Measurements from ENCODE around the gene SLC9C2.
"Not testable (repeated sequence)": the region's sequence is repeated elsewhere in the genome, so short reads cannot be mapped to it uniquely, and the experiment has no call there.

Gene SLC9C2

DNA sequence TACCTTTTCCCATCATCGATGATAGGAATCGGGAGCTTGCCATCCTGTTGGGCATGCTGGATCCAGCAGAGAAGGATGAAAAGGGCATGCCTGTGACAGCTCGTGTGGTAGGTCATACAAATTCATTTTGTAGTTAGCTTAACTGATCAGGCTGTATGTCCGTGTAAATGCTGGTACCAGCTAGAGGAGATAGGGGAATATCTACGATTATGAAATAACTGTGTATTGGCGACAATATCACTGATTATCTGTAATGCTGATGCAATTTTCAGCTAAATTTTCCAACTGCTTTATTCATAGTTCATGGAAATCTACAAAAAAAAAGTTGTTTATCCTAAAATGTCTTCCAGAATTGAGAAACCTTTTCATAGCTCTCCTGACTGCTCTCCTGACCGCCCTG is 117.5 kb downstream of the SLC9C2 start:
- no peak for DNase-seq (ENCODE audit: low read depth in 2 of 2, low spot score in 1 of 2)

GRCh38 chr1:173484276-173484675 is 118.6 kb downstream of the SLC9C2 start:
- no peak for DNase-seq (ENCODE audit: low read depth in 2 of 2, low spot score in 1 of 2)

DNA sequence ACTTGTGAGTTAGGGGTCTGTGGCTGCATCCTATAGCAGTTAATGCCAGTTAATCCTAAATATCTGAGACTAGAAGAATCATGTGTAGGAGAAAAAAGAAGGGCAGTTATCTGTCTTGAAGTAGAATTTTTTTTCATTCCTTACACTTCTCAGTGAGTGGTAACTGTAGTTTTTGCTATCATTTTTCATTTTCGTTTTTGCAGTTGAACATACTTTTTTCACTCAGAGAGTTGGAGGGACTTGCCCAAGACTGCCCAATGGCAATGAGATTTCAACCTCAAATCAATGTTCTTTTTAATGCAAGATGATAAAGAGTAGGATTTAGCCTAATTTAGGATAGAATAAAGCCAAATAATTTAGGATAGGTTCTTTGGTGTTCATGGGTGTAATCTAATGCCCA is 120.2 kb downstream of the SLC9C2 start:
- DNase-seq (ENCODE audit: low read depth in 2 of 2, low spot score in 1 of 2), result no peak

- DNase-seq (ENCODE audit: low read depth in 2 of 2, low spot score in 1 of 2), result no peak
Measured at GRCh38 chr1:173481195-173481772, 121.6 kb downstream of the SLC9C2 start.

- DNase-seq (ENCODE audit: low read depth in 2 of 2, low spot score in 1 of 2), result no peak
Measured at GRCh38 chr1:173479649-173480048, 123.2 kb downstream of the SLC9C2 start.

DNA sequence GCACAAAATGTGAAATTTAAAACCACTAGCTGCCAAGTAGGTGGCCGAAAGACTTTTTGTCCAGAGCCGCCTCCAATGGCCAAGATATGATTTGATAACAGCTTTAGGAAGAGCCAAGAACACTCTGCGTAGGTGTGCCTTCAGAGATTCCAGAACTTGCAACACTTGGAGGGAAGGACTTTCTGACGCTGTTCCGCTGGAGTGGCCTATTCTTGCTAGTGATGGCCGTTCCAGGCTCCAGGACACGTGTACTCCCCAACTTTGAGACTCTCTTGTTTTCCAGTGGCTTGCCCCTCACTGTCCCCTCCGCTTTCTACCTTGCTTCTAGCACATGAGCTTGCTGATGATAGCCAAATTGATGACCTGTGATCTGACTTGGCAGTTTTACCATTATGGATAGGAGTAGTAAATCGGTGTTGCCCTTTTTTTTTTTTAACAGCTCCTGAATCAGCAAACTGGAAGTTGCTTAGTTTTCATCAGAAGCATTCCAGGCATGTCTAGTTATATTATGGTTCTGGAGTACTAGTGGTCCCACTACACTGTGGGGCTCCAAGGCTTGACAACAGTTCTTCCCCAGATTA is 124.7 kb downstream of the SLC9C2 start:
- DNase-seq (ENCODE audit: low read depth in 2 of 2, low spot score in 1 of 2), result no peak

GRCh38 chr1:173477286-173478093 is 125.4 kb downstream of the SLC9C2 start, which contains the start of gene PRDX6:
Gene PRDX6, plus strand, starts transcription at chr1:173477335. Its CDS starts 63 bp downstream, at chr1:173477398.
- DNase-seq (ENCODE audit: low read depth in 2 of 2, low spot score in 1 of 2), result peak; percentile 72 to 75

DNA sequence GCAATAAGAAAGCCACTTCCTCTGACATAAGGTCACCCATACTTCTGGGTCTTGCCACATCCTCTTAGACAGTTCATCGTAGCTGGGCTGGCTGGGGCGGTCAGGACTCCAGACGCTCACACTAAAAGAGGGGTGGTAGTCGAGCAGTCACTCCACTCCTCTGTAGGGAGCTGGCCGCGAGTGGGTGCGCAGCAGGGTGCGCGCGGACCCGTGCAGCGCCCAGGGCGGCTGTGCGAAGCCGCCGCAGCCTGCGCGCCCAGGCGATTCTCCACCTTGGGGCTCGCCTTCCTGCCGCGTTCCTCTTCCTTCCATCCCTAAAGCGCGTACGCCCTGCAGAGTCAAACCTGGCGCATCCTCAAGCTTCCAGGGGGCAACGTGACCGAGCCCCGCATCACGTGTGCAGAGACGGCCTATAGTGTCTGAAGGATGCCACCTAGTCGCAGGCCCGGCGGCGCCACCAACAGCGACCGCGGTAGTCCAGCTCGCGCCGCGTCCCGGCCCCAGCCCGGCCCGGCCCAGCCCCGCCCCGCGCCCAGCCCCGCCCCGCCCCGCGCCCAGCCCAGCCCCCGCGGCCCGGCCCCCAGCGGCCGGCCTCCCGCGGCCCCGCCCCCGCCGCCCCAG is 126.1 kb downstream of the SLC9C2 start:
- DNase-seq (ENCODE audit: low read depth in 2 of 2, low spot score in 1 of 2), result peak; percentile 41 to 48

GRCh38 chr1:173476197-173476664 is 126.6 kb downstream of the SLC9C2 start:
- DNase-seq (ENCODE audit: low read depth in 2 of 2, low spot score in 1 of 2), result no peak

DNA sequence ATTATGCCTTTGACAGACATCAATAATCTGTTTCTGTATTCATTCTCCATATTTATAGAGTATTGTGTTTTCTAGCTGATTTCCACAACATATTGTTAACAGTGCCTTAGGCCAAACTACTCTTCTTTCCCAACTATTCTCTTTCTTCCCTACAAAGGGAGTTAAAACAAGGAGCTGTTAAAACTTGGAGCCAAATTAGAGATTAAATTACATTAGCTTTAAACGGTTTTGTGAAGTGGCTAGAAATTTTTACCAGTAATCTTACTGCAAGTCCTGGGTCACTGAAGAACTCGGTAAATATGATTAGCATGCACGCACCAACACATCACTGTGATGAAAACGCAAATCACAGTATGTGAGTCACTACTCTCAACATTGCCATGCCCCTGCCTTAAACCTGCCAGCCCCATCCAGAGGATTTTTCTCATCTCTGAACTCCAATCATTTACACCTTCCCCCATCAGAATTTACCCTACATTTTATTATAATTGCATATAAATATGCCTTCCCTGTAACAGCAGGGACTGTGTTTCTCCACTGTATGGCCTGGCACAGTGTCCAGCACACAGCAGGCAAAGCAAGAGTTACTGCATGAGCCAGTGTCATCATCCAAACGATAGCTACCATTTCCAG is 127.2 kb downstream of the SLC9C2 start:
- no peak for DNase-seq (ENCODE audit: low read depth in 2 of 2, low spot score in 1 of 2)

GRCh38 chr1:173474780-173475421 is 128.0 kb downstream of the SLC9C2 start:
- DNase-seq (ENCODE audit: low read depth in 2 of 2, low spot score in 1 of 2), result not testable (repeated sequence)

- no peak for DNase-seq (ENCODE audit: low read depth in 2 of 2, low spot score in 1 of 2)
Measured at GRCh38 chr1:173474097-173474779, 128.6 kb downstream of the SLC9C2 start.

DNA sequence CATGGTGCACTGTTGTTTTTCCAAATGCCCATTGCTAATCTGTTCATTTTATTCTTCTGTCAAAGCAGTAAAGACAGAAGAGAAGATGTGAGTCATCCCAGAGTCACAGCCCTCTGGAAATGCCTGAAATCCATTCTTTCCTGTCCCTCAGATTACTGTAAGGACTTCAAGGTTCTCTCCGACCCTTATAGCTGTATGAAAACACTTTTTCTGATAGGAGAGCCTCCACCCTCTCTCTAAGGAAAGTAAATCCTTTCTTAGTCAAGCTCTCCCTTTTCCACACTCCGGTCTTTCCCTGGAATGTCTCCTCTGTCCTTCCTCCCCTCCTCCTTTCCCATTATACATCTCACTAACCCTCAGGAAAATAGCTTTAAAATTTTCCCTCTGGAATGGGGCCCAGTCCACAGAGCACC is 129.3 kb downstream of the SLC9C2 start:
- no peak for DNase-seq (ENCODE audit: low read depth in 2 of 2, low spot score in 1 of 2)

GRCh38 chr1:173470608-173471007 is 132.3 kb downstream of the SLC9C2 start:
- DNase-seq (ENCODE audit: low read depth in 2 of 2, low spot score in 1 of 2), result no peak

- no peak for DNase-seq (ENCODE audit: low read depth in 2 of 2, low spot score in 1 of 2)
Measured at GRCh38 chr1:173469656-173470055, 133.2 kb downstream of the SLC9C2 start.

DNA sequence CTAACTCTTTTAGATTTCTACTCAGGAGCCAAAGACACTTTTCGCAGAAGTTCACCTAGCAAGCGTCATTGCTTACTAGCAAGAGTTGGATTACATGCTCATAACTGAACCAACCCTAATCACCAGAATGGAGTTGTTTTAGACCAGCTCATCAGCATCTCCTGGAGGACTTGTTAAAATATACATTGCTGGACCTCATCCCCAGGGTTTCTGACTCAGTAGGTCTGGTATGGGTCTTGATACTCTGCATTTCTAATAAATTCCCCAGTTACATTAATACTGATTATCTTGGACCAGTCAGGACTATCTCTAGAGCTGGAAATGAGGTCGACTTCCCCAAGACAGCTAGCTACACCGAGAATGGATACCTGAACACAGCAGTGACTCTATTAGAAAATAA is 135.4 kb downstream of the SLC9C2 start:
- DNase-seq (ENCODE audit: low read depth in 2 of 2, low spot score in 1 of 2), result no peak

DNA sequence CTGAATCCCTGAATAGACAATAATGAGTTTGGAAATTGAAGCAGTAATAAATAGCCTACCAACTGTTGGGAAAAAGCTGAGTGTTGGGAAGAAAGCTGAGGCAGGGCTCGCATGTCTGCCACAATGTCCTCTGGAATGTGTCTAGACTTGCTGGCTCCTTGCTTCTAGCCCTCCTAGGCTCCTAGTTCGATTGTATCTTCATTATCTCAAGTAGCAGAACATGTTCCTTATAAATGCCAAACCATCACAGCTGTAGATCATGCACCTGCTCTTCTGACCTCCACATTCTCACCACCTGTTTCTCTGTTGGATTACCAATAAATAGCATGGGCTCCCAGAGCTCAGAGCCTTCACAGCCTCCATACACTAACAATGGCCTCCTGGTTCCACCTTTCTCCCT is 138.7 kb downstream of the SLC9C2 start:
- DNase-seq (ENCODE audit: low read depth in 2 of 2, low spot score in 1 of 2), result not testable (repeated sequence)

- not testable (repeated sequence) for DNase-seq (ENCODE audit: low read depth in 2 of 2, low spot score in 1 of 2)
Measured at GRCh38 chr1:173462666-173463065, 140.2 kb downstream of the SLC9C2 start.

DNA sequence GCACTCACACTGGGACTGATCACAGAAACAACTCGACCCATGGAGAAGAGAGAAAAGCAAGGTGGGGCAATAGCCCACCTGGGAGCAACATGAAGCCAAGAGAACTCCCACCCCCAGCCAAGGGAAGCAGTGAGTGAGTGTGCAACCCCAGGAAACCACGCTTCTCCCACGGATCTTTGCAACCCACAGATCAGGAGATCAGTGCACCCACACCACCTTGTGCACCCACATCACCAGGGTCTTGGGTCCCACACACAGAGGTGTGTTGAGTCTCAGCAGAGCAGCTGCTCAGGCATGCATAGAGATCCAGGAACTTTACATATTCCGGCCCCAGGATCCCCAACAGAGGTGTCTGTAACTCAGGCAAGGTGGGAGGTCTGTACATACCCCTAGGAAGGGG is 143.0 kb downstream of the SLC9C2 start:
- DNase-seq (ENCODE audit: low read depth in 2 of 2, low spot score in 1 of 2), result no peak

GRCh38 chr1:173454966-173455524 is 147.8 kb downstream of the SLC9C2 start:
- no peak for DNase-seq (ENCODE audit: low read depth in 2 of 2, low spot score in 1 of 2)

All from stimulated activated CD8-positive, alpha-beta memory T cell treated with anti-CD3 and anti-CD28 coated beads, Interleukin-4, amount 100 ng/mL, for 4 hours (primary cell).